NCI-H2196 treated with DMSO at 0.1 percent for 48 hours (cell line): Measurements from ENCODE around the gene RRP1.

ENCODE experiments used
- DNase-seq: peaks from one replicate; lab custom pipeline; 2025; ENCODE audit not compliant: unreplicated experiment; lab: John Stamatoyannopoulos, UW

Gene RRP1

DNA sequence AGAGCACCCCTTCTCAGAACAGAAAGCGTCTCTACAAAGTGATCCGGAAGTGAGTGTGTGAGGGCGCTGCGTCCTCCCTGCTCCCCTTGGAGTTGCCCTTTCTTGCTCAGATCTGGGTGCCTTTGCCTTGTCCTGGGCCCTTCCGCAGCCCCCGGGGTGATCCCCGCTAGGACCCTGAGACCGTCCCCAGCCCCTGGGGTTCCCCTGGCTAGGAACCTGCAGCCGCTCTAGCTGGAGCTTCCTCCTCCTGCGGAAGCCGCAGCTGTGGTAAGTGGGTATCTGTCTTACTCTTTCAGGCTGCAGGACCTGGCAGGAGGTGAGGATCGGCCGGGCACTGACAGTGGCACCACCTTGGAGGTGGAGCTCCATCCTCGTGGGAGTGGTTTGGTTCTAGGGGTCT, 11.2 kb downstream of the RRP1 start:
- DNase-seq, result no peak

DNA sequence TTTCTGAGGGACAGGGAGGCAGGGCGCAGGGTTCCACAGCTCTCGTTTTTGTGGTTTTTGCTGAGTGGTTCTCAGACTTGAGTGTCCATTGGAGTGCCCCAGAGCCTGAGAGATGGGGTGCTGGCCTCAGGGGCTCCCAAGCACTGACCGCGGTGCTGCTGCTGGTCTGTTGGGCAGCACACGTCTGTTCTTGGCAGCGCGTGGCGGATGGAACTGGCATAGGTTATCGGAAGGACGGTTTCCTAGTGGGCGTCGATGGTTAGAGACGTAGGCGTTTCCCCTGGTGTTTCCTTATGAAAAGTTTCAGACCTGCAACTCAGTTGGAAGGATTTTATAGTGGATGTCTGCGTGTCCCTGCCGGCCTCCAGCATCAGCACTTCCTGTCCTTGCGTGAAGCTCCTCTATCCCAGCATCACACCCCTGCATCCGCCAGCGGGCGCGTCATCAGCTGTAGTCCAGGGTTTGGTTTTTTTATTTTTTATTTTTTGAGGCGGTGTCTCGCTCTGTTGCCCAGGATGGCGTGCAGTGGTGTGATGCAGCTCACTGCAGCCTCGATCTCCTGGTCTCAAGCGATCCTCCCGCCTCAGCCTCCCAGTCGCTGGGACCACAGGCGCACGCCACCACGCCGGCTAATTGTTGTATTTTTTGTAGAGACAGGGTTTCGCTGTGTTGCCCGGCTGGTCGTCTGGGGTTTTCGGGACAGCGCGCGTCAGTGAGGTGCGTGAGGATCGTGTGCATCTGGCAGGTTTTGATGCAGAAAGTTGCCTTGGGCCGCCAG, 11.8 kb downstream of the RRP1 start:
- DNase-seq, result no peak

GRCh38 chr21:43802713-43803313, 13.4 kb downstream of the RRP1 start:
- DNase-seq, result no peak

- no peak for DNase-seq
These were observed 14.4 kb downstream of the RRP1 start for GRCh38 chr21:43803558-43804300.

DNA sequence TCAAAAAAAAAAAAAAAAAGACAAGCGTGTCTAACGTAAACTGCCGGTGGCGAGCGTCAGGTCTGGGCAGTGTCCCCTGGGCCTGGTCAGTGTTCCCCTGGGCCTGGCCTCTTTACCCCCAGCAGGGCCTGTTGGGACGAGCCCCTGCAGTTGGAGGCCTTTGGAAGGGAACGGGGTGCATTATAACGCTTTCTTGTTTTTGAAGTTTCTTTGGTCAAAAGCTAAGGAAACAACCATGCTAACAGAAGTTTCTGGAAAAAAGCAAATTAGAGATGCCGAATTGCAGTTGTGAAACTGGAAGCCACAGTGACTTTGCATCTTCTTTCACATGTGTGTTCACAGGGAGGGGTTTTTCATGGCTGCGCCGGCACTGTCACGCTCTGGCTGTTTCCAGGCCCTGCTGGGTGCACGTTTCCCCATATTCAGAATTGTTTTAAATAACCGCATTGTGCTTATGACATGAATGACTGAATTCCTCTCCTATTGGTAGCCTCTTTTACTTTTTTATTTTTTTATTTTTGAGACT, 16.0 kb downstream of the RRP1 start:
- no peak for DNase-seq

DNA sequence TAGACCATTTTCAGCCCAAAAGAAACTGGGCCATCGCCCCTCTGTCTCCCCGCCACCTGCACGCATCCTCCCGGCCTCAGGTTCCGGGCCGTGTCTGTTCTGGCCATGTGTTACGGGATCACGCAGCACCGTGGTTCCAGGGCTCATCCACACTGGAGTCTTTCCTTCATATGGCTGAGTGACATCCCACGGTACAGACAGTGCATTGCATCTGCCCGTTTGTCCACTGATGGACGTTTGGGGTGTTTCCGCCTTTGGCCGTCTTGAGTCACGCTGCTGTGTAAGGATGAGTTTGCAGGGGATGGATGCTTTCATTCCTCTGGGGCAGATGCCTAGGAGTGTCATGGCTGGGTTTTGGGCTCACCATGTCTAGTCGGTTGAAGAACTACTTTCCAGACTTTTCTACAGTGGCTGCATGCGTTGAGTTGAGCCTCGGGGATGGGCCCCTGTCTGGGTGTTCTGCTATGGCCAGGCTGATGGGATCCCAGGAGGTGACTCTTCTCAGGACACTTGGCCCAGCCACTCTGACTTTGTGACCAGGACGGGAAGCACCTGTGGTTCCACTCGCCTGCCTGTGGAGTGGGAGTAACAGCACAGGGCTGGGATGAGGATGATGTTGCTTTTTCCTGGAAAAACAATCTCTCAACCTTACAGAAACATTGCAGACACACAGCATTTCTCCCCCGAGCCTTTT, 16.8 kb downstream of the RRP1 start:
- no peak for DNase-seq

DNA sequence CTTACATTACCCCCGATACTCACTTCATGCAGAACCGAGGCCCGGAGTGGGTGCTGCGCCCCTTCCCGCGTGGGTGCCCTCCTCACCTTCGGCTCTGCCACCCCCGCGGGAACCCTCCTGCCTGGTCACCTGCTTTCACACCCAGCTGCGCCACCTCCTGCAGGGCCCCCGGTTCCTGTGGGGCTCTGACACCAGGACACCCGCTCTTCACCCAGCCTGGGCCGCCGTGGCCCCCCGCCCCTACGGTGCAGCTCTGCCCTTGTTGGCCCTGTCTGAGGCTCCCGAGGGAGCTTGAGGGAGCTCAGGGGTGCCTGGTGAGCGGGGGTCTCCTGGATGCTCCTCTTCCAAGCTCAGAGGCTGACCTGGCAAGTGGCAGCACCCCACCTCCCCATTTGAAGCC, 19.0 kb downstream of the RRP1 start:
- no peak for DNase-seq

DNA sequence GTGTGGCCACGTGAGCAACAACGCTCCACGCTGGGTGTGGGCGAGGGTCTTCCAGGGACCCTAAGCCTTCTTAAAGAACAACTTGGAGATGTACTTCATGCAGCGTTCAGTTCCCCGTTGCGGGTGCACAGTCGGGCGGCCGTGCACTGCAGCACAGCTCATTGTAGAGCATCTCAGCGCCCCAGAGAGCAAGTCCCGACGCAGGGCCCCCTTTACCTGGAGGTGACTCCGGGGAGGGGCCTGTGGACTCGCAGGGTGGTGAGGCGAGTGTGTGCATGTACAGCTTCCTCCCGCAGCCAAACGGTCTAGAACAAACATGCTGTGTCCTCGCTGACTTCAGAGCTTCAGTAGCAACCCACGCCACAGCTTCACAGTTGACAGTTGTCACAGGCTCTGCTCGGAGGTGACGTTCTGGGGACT, 19.5 kb downstream of the RRP1 start:
- no peak for DNase-seq

- no peak for DNase-seq
These were observed 20.0 kb downstream of the RRP1 start for GRCh38 chr21:43809346-43809799.

GRCh38 chr21:43809853-43810504, 20.6 kb downstream of the RRP1 start:
- no peak for DNase-seq

DNA sequence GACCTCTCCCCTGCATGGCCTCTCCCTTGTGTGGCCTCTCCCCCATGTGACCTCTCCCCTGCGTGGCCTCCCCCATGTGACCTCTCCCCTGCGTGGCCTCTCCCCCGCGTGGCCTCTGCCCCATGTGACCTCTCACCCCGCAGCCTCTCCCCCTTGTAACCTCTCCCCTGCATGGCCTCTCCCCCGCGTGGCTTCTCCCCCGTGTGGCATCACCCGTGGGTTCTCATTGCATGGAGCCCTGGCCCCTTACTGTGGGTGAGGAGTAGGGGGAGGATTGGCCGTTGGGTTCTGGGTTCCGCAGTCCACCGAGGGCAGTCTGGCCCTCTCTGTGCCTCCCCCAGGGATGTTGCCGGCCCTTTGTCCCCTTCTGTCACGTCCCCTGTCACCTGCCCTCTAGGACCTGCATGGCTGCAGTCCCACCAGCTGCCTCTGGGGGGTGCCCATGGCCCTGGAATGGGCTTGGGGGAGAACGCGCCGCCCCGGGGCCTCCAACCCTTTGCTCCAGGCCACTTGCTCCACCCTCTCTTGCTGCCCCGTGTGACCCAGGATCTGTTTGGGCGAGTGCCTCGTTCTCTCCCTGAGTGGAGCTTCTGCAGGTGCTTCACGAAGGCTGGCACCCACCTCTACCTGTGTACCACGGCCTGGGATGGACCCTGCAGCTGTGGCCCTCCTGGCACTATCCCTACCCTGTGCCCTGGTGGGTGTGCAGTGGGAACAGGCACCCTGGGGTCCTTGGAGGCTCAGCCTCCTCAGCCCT, 21.3 kb downstream of the RRP1 start:
- peak; percentile 65 for DNase-seq

- no peak for DNase-seq
These were observed 22.1 kb downstream of the RRP1 start for GRCh38 chr21:43811262-43812105.

GRCh38 chr21:43812139-43812821, 22.9 kb downstream of the RRP1 start:
- DNase-seq, result peak; percentile 71

- DNase-seq, result no peak
These were observed 23.7 kb downstream of the RRP1 start for GRCh38 chr21:43812957-43813655.

DNA sequence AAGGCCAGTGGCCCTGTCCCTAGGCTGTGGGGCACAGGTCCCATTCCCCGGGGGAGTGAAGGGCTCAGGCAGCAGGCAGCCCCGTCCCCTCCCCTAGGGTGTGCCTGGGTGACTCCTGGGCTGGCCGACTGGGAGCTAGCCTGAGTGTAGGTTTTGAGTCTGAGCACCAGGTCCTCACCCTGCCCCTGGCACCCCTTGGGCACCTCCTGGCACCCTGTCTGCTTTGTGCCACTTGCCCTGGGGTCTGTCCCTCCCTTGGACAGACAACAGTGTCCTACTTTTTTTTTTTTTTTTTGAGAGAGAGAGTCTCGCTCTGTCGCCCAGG, 24.2 kb downstream of the RRP1 start:
- no peak for DNase-seq

- no peak for DNase-seq
These were observed 25.1 kb downstream of the RRP1 start for GRCh38 chr21:43814215-43815106.

GRCh38 chr21:43815107-43815613, 25.8 kb downstream of the RRP1 start:
- no peak for DNase-seq
